Fibroblast of the aortic adventitia (primary cell): ENCODE data around the gene TBL1XR1. TPM values are rescaled to one million over a fixed set of nuclear protein-coding genes. Genes with fewer than 3 reads are reported as not detected.

ENCODE experiments used
- DNase-seq: peaks from one replicate; pipeline ENCODE4 v3.0.0-alpha.2; 2010; ENCODE audit warnings: low read depth
- H3K4me3 ChIP-seq: 2 replicates; pipeline ENCODE4 v1.5.1; 2011; ENCODE audit warnings: low read depth, mild to moderate bottlenecking, control low read depth, low read length, moderate library complexity
- total RNA-seq: library from RNA; depleted of rRNA; stranded (reverse); fragments of >200 nt; gene quantifications from 2 replicates; pipeline ENCODE4 v1.2.3, GENCODE V29; 2012; ENCODE audit warnings: low replicate concordance
- TF ChIP-seq, protein P1 (sequence below): IDR thresholded peaks from 2 replicates; pipeline ENCODE4 v1.5.1; 2011; ENCODE audit warnings: mild to moderate bottlenecking, low read length, control low read depth, inconsistent platforms; ENCODE audit not compliant: insufficient read depth

Gene TBL1XR1
- total RNA-seq, 1 donor, result 171 TPM

DNA sequence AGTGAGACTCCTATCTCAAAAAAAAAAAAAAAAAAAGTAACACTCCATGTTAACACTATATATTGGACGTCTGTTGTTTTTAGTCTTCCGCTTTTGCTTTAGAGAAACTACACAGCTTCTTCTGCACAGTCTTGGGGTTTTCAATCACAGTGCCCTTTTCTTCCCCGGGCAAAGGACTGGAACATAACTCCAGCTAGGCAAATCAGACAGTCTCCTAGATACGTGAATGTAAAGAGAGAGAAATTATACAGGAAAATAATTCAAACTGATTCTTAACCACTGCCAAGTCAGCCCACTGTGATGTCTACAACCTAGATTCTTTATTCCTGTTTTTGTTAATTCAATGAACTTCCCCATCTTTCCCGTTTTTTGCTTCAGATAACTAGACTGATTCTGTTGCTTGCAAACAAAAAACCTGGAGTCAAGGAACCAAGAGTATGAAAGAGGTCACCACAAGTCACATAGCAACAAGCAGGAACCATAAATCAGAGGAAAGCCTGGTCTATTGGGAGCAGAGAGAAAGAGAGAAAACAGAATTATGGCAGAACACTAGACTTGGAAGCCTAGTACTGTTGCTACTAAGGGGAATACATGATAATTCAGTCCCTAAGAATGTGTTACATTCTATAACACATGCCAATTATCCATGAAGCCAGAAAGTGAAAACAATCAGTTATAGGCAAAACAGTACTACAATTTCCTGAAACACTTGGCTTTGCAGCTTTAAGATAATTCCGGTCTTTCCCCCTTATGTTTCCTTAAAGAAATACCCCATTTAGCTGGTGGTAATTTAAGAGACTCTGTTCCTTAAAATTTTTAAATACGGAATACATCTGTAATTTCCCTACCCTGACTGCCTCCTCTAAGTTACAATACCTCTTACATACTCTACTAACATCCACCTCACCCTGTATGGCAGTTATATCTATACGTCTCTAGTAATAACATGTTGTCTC, 63.1 kb downstream of the TBL1XR1 start:
- peak; percentile 18 for DNase-seq
- TF ChIP-seq, protein P1, sequence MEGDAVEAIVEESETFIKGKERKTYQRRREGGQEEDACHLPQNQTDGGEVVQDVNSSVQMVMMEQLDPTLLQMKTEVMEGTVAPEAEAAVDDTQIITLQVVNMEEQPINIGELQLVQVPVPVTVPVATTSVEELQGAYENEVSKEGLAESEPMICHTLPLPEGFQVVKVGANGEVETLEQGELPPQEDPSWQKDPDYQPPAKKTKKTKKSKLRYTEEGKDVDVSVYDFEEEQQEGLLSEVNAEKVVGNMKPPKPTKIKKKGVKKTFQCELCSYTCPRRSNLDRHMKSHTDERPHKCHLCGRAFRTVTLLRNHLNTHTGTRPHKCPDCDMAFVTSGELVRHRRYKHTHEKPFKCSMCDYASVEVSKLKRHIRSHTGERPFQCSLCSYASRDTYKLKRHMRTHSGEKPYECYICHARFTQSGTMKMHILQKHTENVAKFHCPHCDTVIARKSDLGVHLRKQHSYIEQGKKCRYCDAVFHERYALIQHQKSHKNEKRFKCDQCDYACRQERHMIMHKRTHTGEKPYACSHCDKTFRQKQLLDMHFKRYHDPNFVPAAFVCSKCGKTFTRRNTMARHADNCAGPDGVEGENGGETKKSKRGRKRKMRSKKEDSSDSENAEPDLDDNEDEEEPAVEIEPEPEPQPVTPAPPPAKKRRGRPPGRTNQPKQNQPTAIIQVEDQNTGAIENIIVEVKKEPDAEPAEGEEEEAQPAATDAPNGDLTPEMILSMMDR, result no peak
- no peak overlapping the region for H3K4me3 ChIP-seq

DNA sequence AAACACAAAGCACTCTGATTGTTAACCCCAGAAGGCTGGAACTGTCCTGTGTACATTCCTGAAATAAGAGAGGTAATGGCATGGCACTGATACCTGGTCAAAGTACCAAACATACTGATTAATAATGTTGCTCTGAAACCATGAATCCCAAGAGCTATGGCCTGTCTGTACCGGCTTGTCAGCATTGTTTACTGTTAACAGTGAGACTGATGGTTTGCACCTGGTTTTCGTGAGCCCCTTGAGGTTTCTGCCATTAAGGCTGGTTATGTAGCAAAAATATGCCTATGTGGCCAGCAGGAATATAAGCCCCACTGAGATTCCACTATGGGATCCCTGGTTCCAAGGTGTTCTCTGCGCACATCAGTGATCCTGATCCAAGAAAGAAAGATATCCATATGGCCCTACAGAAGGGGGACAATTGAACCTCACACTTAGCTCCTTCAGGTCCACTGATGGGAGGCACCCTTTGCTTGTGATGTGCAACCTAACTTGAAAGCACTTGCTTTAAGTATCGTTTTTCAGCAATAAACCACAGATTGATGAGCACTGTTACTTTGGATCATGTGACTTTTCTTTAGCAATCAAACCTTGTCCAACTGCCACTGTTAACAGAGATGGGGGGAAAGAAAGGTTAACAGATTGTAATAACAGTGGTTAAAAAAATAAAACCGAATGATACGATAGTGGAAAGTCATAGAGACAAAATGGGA, 65.2 kb downstream of the TBL1XR1 start:
- TF ChIP-seq, protein P1, result no peak
- DNase-seq, result no peak
- H3K4me3 ChIP-seq, result no peak overlapping the region

DNA sequence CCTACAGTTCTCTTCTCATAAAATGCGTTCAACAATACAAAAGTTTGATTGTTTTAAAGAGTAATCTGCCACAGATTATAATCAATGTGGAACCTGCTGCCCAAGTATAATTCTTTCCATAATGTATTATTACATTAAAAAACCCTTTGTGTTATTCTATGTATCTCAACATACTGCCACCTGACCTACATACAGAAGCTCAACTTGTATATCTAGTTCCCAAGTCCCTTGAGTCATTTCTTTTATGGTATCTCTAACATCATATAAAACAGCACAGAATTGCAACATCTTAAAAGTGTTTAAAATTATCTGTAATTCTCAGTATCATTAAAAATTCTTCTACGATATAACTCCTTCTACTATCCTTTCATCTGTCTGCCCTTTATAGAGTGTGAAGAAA, 70.3 kb downstream of the TBL1XR1 start:
- DNase-seq, result no peak
- TF ChIP-seq, protein P1, result no peak
- no peak overlapping the region for H3K4me3 ChIP-seq

- H3K4me3 ChIP-seq, result no peak overlapping the region
- TF ChIP-seq, protein P1, result no peak
- DNase-seq, result peak; percentile 96
Observed at GRCh38 chr3:177126015-177126773, 71.1 kb downstream of the TBL1XR1 start.

DNA sequence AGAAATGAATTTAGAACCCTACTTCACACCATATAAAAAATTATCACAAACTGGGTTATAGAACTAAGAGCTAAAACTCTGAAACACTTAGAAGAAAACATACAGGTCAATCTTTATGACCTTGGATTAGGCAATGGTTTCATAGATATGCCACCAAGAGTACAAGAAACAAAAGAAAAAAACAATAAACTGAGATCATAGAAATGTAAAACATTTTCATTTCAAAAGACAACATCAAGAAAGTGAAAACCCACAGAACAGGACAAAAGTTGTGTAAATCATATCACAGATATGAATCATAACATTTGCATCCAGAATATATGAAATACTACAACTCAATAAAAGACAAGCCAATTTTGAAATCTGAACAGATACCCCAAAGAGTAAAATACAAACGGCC, 72.4 kb downstream of the TBL1XR1 start:
- DNase-seq, result peak; percentile 45

GRCh38 chr3:177123822-177124221, 73.5 kb downstream of the TBL1XR1 start:
- no peak for DNase-seq
- no peak overlapping the region for H3K4me3 ChIP-seq
- TF ChIP-seq, protein P1, result no peak

More for the DNA sequence above, 72.4 kb downstream of the TBL1XR1 start:
- TF ChIP-seq, protein P1, result no peak
- no peak overlapping the region for H3K4me3 ChIP-seq
